ENCODE results near the gene SGSM1. TPM values are rescaled to one million over a fixed set of nuclear protein-coding genes. Genes with fewer than 3 reads are reported as not detected.

The SGSM1 gene
- total RNA-seq, 2 donors from 2014 or later, result 1.6 to 3.0 TPM

GRCh38 chr22:24875862-24876506 lies 70.0 kb downstream of the SGSM1 start:
- Histone ChIP-seq H3K27me3 (ENCODE audit: control insufficient read depth, insufficient read depth, low read length, poor library complexity, severe bottlenecking) (no peaks in the 10 kb centered on the region), H3K4me1 (ENCODE audit: control insufficient read depth, insufficient read depth, low read length) (no peaks in the 10 kb centered on the region), H3K9me3 (ENCODE audit: control insufficient read depth, low read length) (no peaks in the 10 kb centered on the region), H3K36me3 (ENCODE audit: control insufficient read depth, insufficient read depth, low read length) (no peaks in the 10 kb centered on the region), H3K27ac (ENCODE audit: low read depth, low read length) (no peak overlapping the region), H3K4me3 (ENCODE audit: low read length) (no peak overlapping the region), H3K9ac (ENCODE audit: extremely low read depth, low read length, poor library complexity, severe bottlenecking) (no peak overlapping the region)
- no peak overlapping the region for H3K27ac Mint-ChIP-seq
- H3K4me3 Mint-ChIP-seq, result no peak overlapping the region
- no peaks in the 10 kb centered on the region for H3K36me3 Mint-ChIP-seq (ENCODE audit: low read depth)
- peaks cover 5% of the 10 kb centered on the region for H3K27me3 Mint-ChIP-seq (ENCODE audit: insufficient read depth)
- 49 to 71% methylated on average over 4 of the region's 4 CpGs for WGBS, 2 experiments (ENCODE audit: insufficient coverage in 1 of 2, insufficient read length in 1 of 2)
- no peaks in the 10 kb centered on the region for H3K4me1 Mint-ChIP-seq
- H3K9me3 Mint-ChIP-seq, result peaks cover 2% of the 10 kb centered on the region
- DNase-seq, result peak; percentile 92
- TF ChIP-seq CTCF (conservative IDR thresholded peaks at IDR 0.05), result no peak

GRCh38 chr22:24876700-24877099 lies 70.7 kb downstream of the SGSM1 start:
- TF ChIP-seq CTCF (conservative IDR thresholded peaks at IDR 0.05), result no peak
- DNase-seq, result no peak
- Histone ChIP-seq H3K4me3 (ENCODE audit: low read length) (no peak overlapping the region), H3K4me1 (ENCODE audit: control insufficient read depth, insufficient read depth, low read length) (no peaks in the 10 kb centered on the region), H3K27me3 (ENCODE audit: control insufficient read depth, insufficient read depth, low read length, poor library complexity, severe bottlenecking) (no peaks in the 10 kb centered on the region), H3K9me3 (ENCODE audit: control insufficient read depth, low read length) (no peaks in the 10 kb centered on the region), H3K36me3 (ENCODE audit: control insufficient read depth, insufficient read depth, low read length) (no peaks in the 10 kb centered on the region), H3K9ac (ENCODE audit: extremely low read depth, low read length, poor library complexity, severe bottlenecking) (no peak overlapping the region), H3K27ac (ENCODE audit: low read depth, low read length) (no peak overlapping the region)
- peaks cover 5% of the 10 kb centered on the region for H3K27me3 Mint-ChIP-seq (ENCODE audit: insufficient read depth)
- 100% methylated on average over 1 of the region's 1 CpG for WGBS, 2 experiments (ENCODE audit: insufficient coverage in 1 of 2, insufficient read length in 1 of 2)
- H3K27ac Mint-ChIP-seq, result no peak overlapping the region
- no peak overlapping the region for H3K4me3 Mint-ChIP-seq
- H3K9me3 Mint-ChIP-seq, result peaks cover 2% of the 10 kb centered on the region
- no peaks in the 10 kb centered on the region for H3K4me1 Mint-ChIP-seq
- no peaks in the 10 kb centered on the region for H3K36me3 Mint-ChIP-seq (ENCODE audit: low read depth)

GRCh38 chr22:24878969-24879368 lies 73.0 kb downstream of the SGSM1 start:
- no peaks in the 10 kb centered on the region for H3K4me1 Mint-ChIP-seq
- DNase-seq, result no peak
- H3K36me3 ChIP-seq (ENCODE audit: control insufficient read depth, insufficient read depth, low read length), result no peaks in the 10 kb centered on the region
- H3K4me3 ChIP-seq (ENCODE audit: low read length), result no peak overlapping the region
- no peaks in the 10 kb centered on the region for H3K9me3 ChIP-seq (ENCODE audit: control insufficient read depth, low read length)
- no peaks in the 10 kb centered on the region for H3K27me3 ChIP-seq (ENCODE audit: control insufficient read depth, insufficient read depth, low read length, poor library complexity, severe bottlenecking)
- no peak for TF ChIP-seq CTCF (conservative IDR thresholded peaks at IDR 0.05)
- peaks cover 2% of the 10 kb centered on the region for H3K9me3 Mint-ChIP-seq
- H3K27me3 Mint-ChIP-seq (ENCODE audit: insufficient read depth), result peaks cover 5% of the 10 kb centered on the region
- H3K36me3 Mint-ChIP-seq (ENCODE audit: low read depth), result no peaks in the 10 kb centered on the region
- H3K4me3 Mint-ChIP-seq, result no peak overlapping the region
- no peaks in the 10 kb centered on the region for H3K4me1 ChIP-seq (ENCODE audit: control insufficient read depth, insufficient read depth, low read length)
- no peak overlapping the region for H3K27ac ChIP-seq (ENCODE audit: low read depth, low read length)
- no peak overlapping the region for H3K27ac Mint-ChIP-seq
- no peak overlapping the region for H3K9ac ChIP-seq (ENCODE audit: extremely low read depth, low read length, poor library complexity, severe bottlenecking)
- 94% methylated on average over 2 of the region's 2 CpGs; no CpG with 5 or more reads in 1 of the 2 experiments for WGBS, 2 experiments (ENCODE audit: insufficient coverage in 1 of 2, insufficient read length in 1 of 2)

Data from endodermal cell (in vitro differentiated cells).